ENCODE data around the gene UBE2E3. TPM values are rescaled to one million over a fixed set of nuclear protein-coding genes. Genes with fewer than 3 reads are reported as not detected.

Gene UBE2E3
- total RNA-seq, 1 experiment from 2014 or later, result 76.3 TPM

DNA sequence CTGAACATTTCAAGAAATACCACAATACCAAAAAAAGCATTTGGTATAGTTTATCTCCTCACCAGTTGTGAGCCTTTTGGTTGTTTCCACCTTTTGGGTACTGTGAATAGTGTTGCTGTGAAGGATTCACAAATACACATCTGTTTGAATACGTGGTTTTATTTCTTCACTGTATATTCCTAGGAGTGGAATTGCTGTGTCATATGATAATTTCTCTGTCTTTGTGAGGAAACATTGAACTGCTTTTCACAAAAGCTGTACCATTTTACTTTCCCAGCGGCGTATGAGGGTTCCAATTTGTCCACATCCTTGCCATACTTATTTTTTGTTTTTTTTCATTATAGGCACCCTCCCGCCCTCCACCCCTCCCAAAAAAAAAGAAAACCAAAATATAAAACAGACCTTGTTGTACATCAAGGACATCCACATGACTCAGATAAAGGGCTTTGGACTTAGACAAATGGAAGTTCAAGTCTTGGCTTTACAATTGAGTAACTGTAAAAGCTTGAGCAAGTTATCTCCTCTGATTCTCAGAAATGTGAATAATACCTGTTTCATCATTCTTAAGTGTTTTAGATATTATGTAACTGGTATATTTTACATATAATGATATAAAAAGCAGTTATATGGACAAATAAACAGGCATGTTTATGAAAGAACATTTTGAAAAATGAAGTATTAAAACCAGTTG is 19.0 kb downstream of the UBE2E3 start (continued):
- TF ChIP-seq PRDM15 (CRISPR knock-in tag; IDR thresholded peaks at IDR 0.05) (no peak), OVOL2 (CRISPR knock-in tag; IDR thresholded peaks at IDR 0.05; ENCODE audit: borderline replicate concordance) (no peak), SP1 (CRISPR knock-in tag; conservative IDR thresholded peaks at IDR 0.05) (no peak), CREM (CRISPR knock-in tag; IDR thresholded peaks at IDR 0.05) (no peak), MLX (CRISPR knock-in tag; IDR thresholded peaks at IDR 0.05) (no peak), SMAD3 (CRISPR knock-in tag; IDR thresholded peaks at IDR 0.05; ENCODE audit: borderline replicate concordance) (no peak), NFATC4 (CRISPR knock-in tag; IDR thresholded peaks at IDR 0.05) (no peak), KAT7 (CRISPR knock-in tag; IDR thresholded peaks at IDR 0.05; ENCODE audit: borderline replicate concordance) (no peak), ZNF281 (CRISPR knock-in tag; IDR thresholded peaks at IDR 0.05) (no peak)
- TF ChIP-seq, protein P1, sequence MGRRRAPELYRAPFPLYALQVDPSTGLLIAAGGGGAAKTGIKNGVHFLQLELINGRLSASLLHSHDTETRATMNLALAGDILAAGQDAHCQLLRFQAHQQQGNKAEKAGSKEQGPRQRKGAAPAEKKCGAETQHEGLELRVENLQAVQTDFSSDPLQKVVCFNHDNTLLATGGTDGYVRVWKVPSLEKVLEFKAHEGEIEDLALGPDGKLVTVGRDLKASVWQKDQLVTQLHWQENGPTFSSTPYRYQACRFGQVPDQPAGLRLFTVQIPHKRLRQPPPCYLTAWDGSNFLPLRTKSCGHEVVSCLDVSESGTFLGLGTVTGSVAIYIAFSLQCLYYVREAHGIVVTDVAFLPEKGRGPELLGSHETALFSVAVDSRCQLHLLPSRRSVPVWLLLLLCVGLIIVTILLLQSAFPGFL (CRISPR knock-in tag; IDR thresholded peaks at IDR 0.05; ENCODE audit: borderline replicate concordance), result no peak
- TF ChIP-seq, protein P2, sequence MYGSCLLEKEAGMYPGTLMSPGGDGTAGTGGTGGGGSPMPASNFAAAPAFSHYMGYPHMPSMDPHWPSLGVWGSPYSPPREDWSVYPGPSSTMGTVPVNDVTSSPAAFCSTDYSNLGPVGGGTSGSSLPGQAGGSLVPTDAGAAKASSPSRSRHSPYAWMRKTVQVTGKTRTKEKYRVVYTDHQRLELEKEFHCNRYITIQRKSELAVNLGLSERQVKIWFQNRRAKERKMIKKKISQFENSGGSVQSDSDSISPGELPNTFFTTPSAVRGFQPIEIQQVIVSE (CRISPR knock-in tag; IDR thresholded peaks at IDR 0.05; ENCODE audit: borderline replicate concordance), result no peak
- TF ChIP-seq, protein P3, sequence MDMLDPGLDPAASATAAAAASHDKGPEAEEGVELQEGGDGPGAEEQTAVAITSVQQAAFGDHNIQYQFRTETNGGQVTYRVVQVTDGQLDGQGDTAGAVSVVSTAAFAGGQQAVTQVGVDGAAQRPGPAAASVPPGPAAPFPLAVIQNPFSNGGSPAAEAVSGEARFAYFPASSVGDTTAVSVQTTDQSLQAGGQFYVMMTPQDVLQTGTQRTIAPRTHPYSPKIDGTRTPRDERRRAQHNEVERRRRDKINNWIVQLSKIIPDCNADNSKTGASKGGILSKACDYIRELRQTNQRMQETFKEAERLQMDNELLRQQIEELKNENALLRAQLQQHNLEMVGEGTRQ (CRISPR knock-in tag; IDR thresholded peaks at IDR 0.05), result no peak

DNA sequence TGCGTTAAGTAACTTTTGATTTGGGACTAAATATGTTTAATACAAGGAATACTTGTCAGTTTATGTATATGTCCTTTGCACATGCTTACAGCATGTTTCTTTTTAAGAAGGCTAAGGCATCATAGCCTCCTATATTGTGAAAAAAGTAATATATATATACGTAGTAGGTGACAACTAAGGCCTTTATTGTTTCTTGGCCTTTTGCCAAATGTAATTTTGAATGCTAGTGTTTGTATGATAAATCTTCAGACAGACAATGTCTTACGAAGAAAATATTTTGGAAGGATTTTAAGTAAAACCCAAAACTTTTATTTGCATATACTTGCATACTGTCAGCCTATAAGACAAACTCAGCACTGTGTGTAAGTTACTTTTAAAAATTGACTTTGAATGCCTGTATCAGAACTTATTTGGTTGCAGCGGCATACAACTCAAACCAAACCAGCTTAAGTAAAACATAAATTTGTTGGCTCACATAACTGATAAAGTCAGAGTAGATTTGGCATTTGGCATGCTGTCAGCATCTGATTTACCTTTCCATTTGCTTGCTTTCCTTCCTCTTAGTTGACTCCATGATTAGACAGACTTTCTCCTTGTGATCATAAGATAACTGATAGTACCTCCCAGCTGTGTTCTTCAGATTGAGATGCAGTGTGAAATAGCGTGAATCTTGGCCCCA is 24.4 kb downstream of the UBE2E3 start:
- H3K27ac Mint-ChIP-seq, result no peak overlapping the region
- peaks cover 46% of the 10 kb centered on the region for H3K4me1 Mint-ChIP-seq
- H3K9me3 Mint-ChIP-seq, result peaks cover 5% of the 10 kb centered on the region
- no peaks in the 10 kb centered on the region for H3K27me3 Mint-ChIP-seq (ENCODE audit: low read depth)
- ChIA-PET POLR2A (no interaction called here), CTCF (no interaction called here)
- 0 out of 2 replicates have a peak, but pooled peaks cover 4% of the 10 kb centered on the region for H3K36me3 Mint-ChIP-seq
- TF ChIP-seq, protein P4, sequence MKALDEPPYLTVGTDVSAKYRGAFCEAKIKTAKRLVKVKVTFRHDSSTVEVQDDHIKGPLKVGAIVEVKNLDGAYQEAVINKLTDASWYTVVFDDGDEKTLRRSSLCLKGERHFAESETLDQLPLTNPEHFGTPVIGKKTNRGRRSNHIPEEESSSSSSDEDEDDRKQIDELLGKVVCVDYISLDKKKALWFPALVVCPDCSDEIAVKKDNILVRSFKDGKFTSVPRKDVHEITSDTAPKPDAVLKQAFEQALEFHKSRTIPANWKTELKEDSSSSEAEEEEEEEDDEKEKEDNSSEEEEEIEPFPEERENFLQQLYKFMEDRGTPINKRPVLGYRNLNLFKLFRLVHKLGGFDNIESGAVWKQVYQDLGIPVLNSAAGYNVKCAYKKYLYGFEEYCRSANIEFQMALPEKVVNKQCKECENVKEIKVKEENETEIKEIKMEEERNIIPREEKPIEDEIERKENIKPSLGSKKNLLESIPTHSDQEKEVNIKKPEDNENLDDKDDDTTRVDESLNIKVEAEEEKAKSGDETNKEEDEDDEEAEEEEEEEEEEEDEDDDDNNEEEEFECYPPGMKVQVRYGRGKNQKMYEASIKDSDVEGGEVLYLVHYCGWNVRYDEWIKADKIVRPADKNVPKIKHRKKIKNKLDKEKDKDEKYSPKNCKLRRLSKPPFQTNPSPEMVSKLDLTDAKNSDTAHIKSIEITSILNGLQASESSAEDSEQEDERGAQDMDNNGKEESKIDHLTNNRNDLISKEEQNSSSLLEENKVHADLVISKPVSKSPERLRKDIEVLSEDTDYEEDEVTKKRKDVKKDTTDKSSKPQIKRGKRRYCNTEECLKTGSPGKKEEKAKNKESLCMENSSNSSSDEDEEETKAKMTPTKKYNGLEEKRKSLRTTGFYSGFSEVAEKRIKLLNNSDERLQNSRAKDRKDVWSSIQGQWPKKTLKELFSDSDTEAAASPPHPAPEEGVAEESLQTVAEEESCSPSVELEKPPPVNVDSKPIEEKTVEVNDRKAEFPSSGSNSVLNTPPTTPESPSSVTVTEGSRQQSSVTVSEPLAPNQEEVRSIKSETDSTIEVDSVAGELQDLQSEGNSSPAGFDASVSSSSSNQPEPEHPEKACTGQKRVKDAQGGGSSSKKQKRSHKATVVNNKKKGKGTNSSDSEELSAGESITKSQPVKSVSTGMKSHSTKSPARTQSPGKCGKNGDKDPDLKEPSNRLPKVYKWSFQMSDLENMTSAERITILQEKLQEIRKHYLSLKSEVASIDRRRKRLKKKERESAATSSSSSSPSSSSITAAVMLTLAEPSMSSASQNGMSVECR (CRISPR knock-in tag; IDR thresholded peaks at IDR 0.05; ENCODE audit: borderline replicate concordance), result no peak
- TF ChIP-seq KAT7 (CRISPR knock-in tag; IDR thresholded peaks at IDR 0.05; ENCODE audit: borderline replicate concordance), result no peak
- TF ChIP-seq HMGA2 (CRISPR knock-in tag; IDR thresholded peaks at IDR 0.05), result no peak
- ATAC-seq (no peak), DNase-seq (ENCODE audit: low spot score) (no peak)
- no peak overlapping the region for H3K4me3 Mint-ChIP-seq
